ENCODE results near the gene TLCD1. TPM values are rescaled to one million over a fixed set of nuclear protein-coding genes. Genes with fewer than 3 reads are reported as not detected.

TLCD1 gene
- total and polyA plus RNA-seq, 2 of the 8 experiments (the other 6 are each of a cell fraction or from before 2014, with no cell fraction given): 40.7 to 128 TPM

DNA sequence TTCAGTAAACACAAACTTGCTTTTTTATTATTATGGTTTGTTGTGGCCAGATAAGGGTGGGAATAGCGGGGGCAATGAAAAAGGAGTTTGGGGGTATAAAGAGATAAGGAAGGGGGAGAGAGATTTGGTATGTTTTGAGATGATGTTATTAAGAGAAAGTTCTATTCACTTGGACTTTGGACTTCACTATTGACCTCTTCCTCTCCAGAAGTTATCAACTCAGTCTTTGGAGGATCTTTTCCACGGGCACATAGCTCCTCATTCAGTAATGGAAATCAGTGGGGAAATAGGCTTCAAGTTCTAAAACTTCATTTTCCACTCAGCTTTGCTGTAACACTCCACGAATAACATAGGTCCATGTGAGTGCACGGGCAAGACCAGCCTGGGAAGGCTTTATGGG, 37.6 kb downstream of the TLCD1 start:
- 97 to 100% methylated on average over 1 to 4 of the region's 4 CpGs for WGBS, 2 experiments (ENCODE audit: extremely low coverage in 1 of 2, insufficient coverage in 1 of 2, insufficient read length in 1 of 2, insufficient replicate concordance in 2 of 2, low coverage in 1 of 2, low lambda C conversion rate in 2 of 2, missing lambda C conversion rate in 1 of 2)
- CTCF ChIA-PET (ENCODE audit: partially characterized antibody): interaction anchor here (1.2 to 1.4 kb wide), 2 partner anchors 12 to 13 kb away, joined by 3 to 4 read pairs; no protein-coding TSS in a partner anchor
- no peak for TF ChIP-seq FOSL1 (IDR thresholded peaks at IDR 0.05; ENCODE audit: insufficient read depth, low read depth, low read length)
- no peak for TF ChIP-seq CTCF (IDR thresholded peaks at IDR 0.05; ENCODE audit: control extremely low read depth in 1 of 3, insufficient read depth in 1 of 3, low read depth in 1 of 3, low read length in 3 of 3)
- no peak for TF ChIP-seq CTBP2 (IDR thresholded peaks at IDR 0.05; ENCODE audit: borderline replicate concordance, insufficient read depth, insufficient read length, low read length)
- no peak for TF ChIP-seq KDM5A (IDR thresholded peaks at IDR 0.05; ENCODE audit: low read length)
- no peak for TF ChIP-seq GABPA (IDR thresholded peaks at IDR 0.05; ENCODE audit: borderline replicate concordance, insufficient read depth, low read length)
- TF ChIP-seq SP2 (IDR thresholded peaks at IDR 0.05; ENCODE audit: low read length): no peak
- no peak for TF ChIP-seq CEBPB (IDR thresholded peaks at IDR 0.05; ENCODE audit: low read depth, low read length)
- no peak for TF ChIP-seq EGR1 (IDR thresholded peaks at IDR 0.05; ENCODE audit: borderline replicate concordance, low read depth, low read length)
- no peak for TF ChIP-seq GTF2F1 (IDR thresholded peaks at IDR 0.05; ENCODE audit: borderline replicate concordance, low read depth, low read length)
- TF ChIP-seq TEAD4 (IDR thresholded peaks at IDR 0.05; ENCODE audit: low read depth, low read length): no peak

More for the DNA sequence above, 37.6 kb downstream of the TLCD1 start:
- no peak overlapping the region for H2AK5ac ChIP-seq (ENCODE audit: low read depth, low read length)
- H2BK15ac ChIP-seq (ENCODE audit: low read length): no peak overlapping the region
- H2AFZ ChIP-seq (ENCODE audit: low read length): no peak overlapping the region
- H3K23ac ChIP-seq (ENCODE audit: insufficient read length): no peak overlapping the region
- H3K36me3 ChIP-seq (ENCODE audit: control insufficient read depth in 2 of 4, insufficient read depth in 4 of 4, low read length in 3 of 4): peaks cover 48 to 87% (median 79%) of the 10 kb centered on the region in 4 experiments
- no peaks in the 10 kb centered on the region for H3K9me3 ChIP-seq (ENCODE audit: insufficient read depth in 2 of 2, low read depth in 1 of 2, low read length in 1 of 2)
- peaks cover 3 to 4% of the 10 kb centered on the region in 2 experiments for H4K20me1 ChIP-seq (replicated peaks in 1 of 2; ENCODE audit: control insufficient read depth in 1 of 2, insufficient read depth in 2 of 2, low read length in 2 of 2)
- no peaks in the 10 kb centered on the region for H3K79me2 ChIP-seq (ENCODE audit: control insufficient read depth in 1 of 2, insufficient read depth in 2 of 2, low read length in 2 of 2)
- no peak overlapping the region for H2BK12ac ChIP-seq (ENCODE audit: low read depth, low read length)
- no peak overlapping the region for H2BK20ac ChIP-seq (ENCODE audit: low read length)
- FAIRE-seq (no peak), DNase-seq (ENCODE audit: low read depth in 1 of 2, low spot score in 2 of 2) (no peak)
- no peak overlapping the region for H3K4me2 ChIP-seq (ENCODE audit: insufficient read depth in 1 of 2, low read depth in 2 of 2, low read length in 2 of 2)
- H3K14ac ChIP-seq (ENCODE audit: insufficient read length): no peak overlapping the region
- no peak overlapping the region for H4K5ac ChIP-seq (ENCODE audit: insufficient read length, low read depth, low read length)
- POLR2A ChIA-PET (ENCODE audit: partially characterized antibody): interaction anchor here (1.0 to 6.5 kb wide), 5 partner anchors 9 to 16 kb away, joined by 3 to 35 read pairs (median 6); no protein-coding TSS in a partner anchor
- no peaks in the 10 kb centered on the region for H3K23me2 ChIP-seq (ENCODE audit: low read depth, low read length)
- no peak overlapping the region for H2BK5ac ChIP-seq (ENCODE audit: low read depth, low read length)
- H3K79me1 ChIP-seq (ENCODE audit: low read depth, low read length): no peaks in the 10 kb centered on the region
- H3K56ac ChIP-seq (replicated peaks; ENCODE audit: insufficient read length, low read depth, low read length): no peak overlapping the region
- no peak overlapping the region for H4K91ac ChIP-seq (replicated peaks; ENCODE audit: insufficient read length, low read length)
- H3K18ac ChIP-seq (ENCODE audit: extremely low read depth, low read length): no peak overlapping the region
- H3K9ac ChIP-seq (replicated peaks in 1 of 4; ENCODE audit: extremely low read depth in 1 of 4, low read depth in 3 of 4, low read length in 3 of 4): no peak overlapping the region
- H3K4me3 ChIP-seq (ENCODE audit: extremely low read depth in 1 of 4, insufficient read depth in 2 of 4, low read depth in 3 of 4, low read length in 4 of 4): no peak overlapping the region
- no peaks in the 10 kb centered on the region for H3K4me1 ChIP-seq (replicated peaks in 1 of 4; ENCODE audit: control insufficient read depth in 3 of 4, insufficient read depth in 4 of 4, low read length in 3 of 4)
- H3K4ac ChIP-seq (replicated peaks; ENCODE audit: insufficient read length, low read depth, low read length): no peak overlapping the region
- no peak overlapping the region for H3K27ac ChIP-seq (ENCODE audit: low read depth, low read length)
- no peak overlapping the region for H4K8ac ChIP-seq (ENCODE audit: extremely low read depth, insufficient read depth, low read length)
- H3K27me3 ChIP-seq (replicated peaks in 1 of 4; ENCODE audit: control insufficient read depth in 3 of 4, extremely low read depth in 1 of 4, insufficient read depth in 3 of 4, low read length in 3 of 4): no peaks in the 10 kb centered on the region
- H2BK120ac ChIP-seq (replicated peaks; ENCODE audit: low read depth, low read length): no peak overlapping the region
